GM21576 (cell line): ENCODE results near the gene SLC25A28.
"Not testable (repeated sequence)": the region's sequence is repeated elsewhere in the genome, so short reads cannot be mapped to it uniquely, and the experiment has no call there.

Experiments
- ATAC-seq: cut with Tn5 transposase; IDR thresholded peaks from one replicate; pipeline ENCODE4 v1.9.1; 2021; ENCODE audit warnings: mild to moderate bottlenecking, moderate library complexity; ENCODE audit not compliant: unreplicated experiment

SLC25A28 gene

DNA sequence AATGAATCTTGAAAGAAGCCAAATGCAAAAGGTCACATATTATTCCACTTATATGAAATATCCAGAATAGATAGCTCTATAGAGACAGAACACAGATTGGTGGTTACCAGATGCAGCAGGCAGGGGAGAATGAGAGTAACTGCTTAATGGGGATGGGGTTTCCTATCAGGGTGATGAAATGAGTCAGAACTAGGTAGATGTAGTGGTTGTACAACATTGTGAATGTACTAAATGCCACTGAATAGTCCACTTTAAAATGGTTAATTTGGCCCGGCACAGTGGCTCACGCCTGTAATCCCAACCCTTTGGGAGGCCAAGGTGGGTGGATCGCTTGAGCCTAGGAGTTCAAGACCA, 9.4 kb upstream of the SLC25A28 start:
- ATAC-seq, result no peak

DNA sequence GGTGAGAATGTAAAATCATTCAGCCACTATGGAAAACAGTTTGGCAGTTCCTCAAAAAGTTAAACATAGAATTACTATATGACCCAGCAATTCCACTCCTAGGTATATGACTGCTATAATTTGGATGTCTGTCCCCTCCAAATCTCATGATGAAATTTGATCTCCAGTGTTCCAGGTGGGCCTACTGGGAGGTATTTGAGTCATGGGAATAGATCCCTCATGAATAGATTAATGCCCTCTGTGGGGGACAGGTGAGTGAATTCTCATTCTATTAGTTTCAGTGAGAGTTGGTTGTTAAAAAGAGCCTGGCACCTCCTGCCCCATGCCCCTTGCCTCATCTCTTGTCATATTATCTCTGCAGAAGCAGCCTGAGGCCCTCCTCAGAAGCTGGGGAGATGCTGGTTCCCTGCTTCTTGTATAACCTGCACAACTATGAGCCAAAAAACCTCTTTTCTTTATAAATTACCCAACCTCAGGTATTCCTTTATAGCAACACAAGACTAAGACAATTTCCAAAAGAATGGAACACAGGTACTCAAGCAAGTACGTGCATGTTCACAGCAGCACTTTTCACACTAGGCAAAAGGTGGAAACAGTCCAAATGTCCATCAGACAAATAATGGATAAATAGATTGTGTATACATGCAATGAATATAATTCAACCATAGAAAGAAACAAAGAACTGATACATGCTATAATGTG, 8.8 kb upstream of the SLC25A28 start:
- no peak for ATAC-seq

DNA sequence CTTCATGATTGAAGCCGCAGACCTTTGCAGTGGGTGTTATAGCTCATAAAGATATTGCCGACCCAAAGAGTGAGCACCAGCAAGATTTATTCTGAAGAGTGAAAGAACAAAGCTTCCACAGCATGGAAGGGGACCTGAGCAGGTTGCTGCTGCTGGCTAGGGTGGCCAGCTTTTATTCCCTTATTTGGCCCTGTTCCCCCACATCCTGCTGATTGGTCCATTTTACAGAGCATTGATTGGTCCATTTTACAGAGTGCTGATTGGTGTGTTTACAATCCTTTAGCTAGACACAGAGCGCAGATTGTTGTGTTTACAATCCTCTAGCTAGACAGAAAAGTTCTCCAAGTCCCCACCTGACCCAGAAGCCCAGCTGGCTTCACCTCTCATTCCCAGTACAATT, 4.9 kb upstream of the SLC25A28 start:
- not testable (repeated sequence) for ATAC-seq

DNA sequence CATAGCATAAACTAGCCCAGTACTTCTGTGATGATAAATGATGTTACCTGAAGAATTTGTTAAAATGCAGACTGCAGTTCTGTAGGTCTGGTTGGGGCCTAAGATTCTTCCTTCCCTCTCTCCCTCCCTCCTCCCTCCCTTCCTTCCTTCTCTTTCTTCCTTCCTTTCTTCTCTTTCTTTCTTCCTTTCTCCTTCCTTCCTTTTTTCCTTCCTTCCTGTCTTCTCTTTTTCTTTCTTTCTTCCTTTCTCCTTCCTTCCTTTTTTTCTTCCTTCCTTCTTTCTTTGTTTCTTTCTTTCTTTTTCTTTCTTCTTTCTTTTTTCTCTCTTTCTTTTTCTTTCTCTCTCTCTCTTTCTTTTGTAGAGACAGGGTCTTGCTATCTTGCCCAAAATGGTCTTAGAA, 3.7 kb upstream of the SLC25A28 start:
- no peak for ATAC-seq

DNA sequence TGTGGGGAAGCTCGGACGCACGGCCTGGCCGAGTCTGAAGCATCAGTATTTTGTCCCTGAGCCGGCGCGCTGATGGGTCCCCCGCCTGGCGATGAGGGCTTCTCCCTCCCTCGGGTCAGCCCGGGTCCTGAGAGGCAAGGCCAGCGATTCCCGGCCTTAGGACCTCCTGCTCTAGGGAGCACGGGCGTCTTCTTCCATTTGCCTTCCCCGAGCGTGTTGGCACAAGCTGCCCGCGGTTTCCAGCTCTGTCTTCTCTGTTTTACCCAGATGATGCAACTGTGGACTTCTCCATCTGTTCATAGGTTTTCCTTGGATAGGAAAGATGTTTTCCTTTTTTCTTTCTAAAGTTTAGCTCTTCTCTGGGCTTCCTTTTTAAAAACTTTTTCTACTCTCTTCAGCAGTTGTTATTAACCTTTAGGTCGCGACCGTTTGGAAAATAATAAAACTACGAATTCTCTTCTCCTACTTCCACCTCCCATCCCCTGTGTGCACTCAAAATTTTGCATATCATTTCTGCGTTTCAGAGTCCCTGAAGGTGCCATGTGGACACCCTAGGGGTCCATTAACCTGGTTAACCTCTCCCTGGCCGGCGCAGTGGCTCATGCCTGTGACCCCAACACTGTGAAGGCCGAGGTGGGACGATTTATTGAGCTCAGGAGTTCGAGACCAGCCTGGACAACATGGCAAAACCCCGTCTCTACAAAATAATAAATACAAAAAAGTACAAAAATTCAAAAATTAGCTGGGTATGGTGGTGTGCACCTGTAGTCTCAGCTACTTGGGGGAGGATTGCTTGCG, 1.4 kb upstream of the SLC25A28 start:
- no peak for ATAC-seq

DNA sequence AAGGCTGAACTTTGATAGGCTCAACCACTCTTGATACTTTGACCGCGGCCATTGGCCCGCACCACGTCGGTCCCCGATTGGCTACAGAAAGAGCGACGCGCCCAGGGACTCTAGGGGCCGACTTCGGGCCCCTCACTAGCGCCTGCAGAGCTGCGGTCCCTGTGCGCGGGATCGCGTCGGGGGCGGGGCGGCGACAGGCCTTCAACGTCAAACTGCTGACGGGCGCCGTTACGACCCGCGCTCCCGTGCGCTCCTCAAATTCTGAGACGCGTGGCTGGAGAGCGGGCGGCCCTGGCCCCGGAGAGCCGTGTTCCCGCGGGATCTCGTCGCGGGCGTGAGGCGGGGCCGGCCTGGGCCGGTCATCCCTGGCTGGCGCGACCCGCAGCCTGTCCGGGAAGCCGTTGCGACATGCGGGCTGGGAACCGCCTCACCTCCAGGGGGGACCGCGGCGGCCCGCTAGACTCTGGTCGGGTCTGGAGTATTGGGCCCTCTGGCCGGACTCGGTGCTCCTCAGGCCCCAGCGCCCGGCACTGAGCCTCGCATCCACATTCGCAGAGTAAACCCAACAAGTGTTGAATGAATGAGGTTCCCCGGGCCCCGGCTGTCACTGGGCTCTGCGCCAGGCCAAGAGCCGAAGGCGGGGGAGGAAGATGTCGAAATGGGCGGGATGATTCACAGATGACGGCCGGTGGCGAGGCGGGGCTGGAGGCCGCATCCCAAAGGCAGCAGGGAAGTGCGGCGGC, 643 bp upstream of the SLC25A28 start:
- ATAC-seq, result peak; percentile 87

DNA sequence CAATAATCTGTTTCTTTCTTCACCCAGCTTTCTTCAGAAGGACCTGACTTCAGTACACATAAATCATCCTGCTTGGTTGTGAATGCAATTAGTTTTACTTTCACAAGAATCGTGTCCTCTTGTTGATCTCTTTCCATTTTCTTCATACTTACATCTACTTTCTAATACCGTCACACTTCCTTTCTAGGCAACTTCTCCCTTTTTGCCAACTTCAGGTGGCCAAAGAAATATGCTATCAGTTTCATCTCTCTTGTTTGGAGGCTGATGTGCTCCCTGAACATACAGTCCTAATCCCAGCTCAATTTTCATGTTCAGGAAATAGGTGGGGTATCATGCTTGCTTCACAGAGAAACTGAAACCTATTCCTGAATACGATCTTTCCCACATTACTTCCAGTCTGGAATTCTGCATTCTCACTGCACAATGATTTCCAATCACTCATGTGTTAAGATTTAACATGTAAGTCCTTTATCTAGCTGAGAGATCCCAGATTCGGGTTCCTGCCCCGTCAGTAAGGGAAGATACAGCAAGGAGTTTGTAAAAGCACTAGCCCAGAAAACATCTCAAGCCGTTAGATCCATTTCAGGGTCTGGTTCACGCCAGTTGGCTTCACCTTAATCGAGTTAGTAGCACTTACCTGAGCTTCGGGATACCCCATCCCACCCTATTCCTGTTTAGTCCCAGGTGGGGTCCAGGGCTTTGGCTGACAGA, 994 bp downstream of the SLC25A28 start:
- ATAC-seq, result no peak

DNA sequence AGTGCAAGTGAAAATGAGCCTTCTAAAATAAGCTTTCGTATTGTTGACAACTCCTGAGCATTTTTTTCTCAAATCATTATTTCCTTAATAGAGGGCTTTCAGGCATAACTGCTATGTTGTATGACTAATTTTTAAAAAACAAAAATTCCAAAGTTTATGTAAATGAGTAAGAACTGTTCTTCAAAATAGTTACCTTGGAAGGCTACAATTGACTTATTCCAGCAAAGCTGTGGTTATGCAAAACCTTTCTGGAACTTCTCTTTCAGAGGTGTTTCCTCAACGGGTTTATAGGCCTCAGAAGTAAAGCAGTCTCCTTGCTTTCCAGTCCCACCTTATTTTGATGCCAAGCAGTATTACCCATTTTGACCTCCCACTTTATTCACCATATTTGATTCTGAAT, 2.5 kb downstream of the SLC25A28 start:
- no peak for ATAC-seq

DNA sequence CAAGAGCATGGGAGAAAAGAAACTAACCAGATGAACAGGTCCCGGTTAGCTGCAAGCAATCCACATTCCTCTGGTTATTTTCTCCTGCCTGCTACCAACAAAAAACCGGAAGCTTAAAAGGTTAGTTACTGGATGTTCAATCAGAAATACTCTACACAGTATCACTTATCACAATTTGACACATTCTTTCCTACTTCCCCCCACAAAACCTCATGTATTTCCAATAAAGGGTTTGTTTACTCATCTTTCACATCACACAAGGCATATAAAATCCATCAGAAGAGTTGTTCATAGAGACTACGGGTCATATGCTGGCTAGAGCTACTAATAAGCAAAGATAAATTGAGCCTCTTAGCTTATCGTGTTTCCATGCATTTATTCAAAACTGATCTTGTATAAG, 4.8 kb downstream of the SLC25A28 start:
- ATAC-seq, result no peak

DNA sequence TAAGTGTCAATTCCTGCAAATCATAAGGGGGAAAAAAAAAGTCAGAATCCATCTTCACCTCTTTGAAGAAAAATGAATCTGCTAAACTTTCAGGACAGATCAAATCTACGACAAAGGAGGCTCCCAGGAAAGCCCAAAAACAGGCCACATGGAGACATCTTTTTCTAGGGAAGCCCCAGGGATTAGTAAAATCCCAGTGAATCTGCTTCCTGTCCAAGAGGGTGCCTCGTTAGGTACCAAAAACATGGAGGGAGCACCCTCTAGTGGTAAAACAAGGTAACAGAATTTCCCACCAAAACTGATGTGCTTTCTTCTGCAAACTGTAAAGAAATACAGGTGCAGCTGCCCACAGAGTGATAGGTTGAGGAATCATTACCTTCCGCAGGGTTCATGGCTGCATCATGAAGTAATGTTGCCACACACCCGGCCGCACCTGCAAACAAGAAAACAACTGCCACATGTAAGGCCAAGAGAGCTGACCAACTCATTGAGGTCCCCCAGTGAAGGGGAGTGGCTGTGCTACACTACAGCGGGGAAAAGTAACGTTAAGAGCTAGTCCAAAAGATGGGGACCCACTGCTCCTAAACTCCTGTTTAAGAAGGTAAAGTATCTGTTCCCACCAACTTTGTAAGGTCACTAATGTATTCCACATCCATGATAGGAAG, 7.9 kb downstream of the SLC25A28 start:
- no peak for ATAC-seq

DNA sequence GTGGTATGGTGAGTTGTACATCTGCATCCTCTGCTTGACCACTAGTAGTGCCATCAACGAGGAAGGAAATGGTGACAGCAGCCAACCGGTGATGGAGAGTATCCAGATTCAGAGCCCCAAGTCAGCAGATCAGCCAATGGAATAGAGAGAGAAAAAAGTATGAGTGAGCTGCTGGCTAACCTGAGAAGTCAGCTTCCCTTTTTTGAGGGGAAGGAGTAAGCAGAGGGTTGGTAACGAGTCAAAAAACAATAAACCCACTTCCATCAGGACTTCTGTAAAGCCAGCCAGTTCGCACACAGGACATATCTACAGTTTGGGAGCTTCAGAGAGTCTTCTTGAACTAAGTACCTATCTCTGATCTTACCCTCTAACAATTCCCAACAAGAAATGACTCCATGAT, 8.9 kb downstream of the SLC25A28 start:
- ATAC-seq, result no peak

DNA sequence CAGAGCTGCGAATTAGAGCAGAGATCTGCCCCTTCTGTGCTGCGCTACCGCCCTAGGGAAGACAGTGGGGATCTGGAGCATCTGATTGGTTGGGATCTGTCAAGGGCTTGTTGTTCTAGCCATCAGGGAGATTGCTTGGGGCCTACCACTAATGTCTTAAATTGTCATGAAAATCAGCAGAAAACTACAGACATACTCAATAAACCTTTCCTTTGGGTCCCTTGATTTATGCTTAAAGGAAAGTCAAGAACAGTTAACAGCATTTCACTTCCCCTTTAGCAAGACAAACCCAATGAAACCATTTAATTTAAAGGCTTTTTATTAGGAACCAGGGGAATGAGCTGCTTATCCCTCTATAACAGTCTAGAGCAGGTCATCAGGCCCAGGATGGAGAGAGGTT, 10.0 kb downstream of the SLC25A28 start:
- ATAC-seq, result no peak

DNA sequence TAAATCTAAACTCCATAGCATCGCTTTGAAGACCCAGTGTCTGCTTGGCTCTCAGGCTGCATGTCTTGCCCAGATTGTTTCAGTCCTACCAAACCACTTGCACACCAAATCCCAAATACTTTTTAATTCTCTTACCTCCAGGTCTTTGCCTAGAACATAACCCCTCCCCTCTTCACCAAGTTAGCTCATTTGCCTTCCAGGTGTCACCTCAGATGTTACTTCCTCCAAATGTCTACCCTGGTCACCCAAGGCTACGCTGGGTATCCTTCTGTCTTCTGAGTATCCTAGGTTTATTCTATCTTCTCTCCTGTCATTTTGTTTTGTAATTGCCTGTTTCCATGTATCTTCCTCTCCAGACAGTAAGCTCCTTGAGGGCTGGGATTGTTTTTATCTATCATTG, 11.1 kb downstream of the SLC25A28 start:
- ATAC-seq, result no peak

DNA sequence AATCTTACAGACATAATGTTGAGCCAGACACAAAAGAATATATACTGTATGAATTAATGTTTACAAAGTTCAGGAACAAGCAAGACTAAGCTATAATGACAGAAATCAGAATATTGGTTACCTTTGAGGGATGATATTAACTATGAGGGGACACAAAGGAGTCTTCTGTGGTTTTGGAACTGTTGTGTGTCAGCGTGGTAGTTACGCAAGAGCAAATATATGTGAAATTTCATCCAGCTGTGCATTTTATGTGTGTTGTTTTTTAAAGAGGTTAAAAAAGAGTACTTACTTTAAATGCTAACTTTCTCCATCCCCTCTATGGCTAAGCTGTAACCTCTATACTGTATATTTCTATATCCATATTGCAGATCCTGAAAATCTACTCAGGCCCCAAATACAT, 14.9 kb downstream of the SLC25A28 start:
- ATAC-seq, result no peak

DNA sequence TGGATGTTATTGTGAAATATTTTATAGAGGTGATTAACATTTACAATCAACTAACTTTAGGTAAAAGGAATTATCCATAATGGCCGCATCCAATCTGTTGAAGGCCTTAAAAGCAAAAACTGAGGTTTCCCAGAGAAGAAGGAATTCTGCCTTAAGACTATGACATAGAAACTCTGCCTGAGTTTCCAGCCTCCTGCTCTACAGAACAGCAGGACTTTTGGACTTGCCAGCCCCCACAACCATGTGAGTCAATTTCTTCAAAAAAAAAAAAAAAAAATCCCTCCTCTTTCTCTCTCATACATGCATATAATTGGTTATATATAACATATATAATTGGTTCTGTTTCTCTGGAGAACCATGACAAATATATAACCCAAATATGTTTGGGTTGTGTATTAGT, 15.4 kb downstream of the SLC25A28 start:
- no peak for ATAC-seq

DNA sequence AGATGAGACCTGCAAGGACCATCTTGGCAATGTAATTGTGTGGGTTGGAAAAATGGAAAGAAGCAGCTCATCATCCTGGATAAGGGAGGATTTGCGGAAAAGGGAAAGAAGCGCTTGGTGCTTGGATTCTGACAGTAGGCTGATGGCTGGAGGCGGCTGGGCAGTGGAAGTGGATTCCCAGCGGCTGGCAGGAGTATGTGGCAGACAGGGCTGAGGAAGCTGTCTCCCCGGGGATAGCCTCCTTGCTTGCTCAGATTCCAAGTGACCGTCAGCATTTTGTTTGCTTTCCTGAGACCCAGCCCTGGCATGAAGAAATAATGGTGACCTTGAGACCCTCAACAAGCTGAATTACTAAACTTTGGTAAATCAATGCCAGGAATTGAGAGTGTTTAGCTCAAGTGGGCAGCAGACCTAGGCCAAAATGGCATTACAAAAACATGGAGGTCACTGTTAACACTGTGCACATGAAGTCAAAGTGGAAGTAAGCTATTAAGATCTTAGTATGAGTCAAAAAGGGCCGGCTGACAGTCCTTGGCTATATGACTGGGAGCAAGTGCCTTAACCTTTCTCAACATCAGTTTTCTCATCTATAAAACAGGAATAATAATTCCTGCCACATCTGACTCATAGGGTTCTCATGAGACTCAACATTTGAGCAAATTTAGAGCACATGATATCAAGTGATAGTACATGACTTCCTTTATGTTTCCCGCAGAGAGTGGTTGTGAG, 21.3 kb downstream of the SLC25A28 start:
- ATAC-seq, result no peak

DNA sequence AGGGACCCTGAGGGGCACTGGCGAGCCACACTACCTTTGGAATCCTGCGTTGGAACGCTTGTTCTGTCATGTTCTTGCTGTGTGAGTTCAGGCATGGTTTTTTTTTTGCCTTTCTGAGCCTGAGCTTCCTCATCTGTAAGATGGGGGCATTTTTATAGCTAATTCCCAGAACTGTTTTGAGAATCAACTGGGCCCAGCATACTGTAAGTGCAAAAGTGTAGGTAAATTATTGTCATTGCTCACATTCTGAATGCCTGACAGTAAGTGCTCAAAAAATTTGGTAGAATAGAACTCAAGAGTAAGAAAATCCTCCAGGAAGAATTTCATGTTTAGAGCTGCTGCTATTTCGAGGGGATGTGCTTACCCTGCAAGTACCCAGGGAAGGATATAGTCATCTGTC, 22.2 kb downstream of the SLC25A28 start:
- ATAC-seq, result no peak

DNA sequence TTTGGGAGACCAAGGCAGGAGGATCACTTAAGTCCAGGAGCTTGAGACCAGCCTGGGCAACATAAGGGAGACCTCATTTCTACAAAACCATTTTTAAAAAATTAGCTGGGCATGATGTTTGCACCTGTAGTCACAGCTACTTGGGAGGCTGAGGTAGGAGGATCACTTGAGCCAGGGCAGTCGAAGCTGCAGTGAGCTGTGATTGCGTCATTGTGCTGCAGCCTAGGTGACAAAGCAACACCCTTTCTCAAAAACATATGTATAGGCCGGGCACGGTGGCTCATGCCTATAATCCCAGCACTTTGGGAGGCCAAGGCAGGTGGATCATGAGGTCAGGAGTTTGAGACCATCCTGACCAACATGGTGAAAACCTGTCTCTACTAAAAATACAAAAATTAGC, 23.5 kb downstream of the SLC25A28 start:
- ATAC-seq, result not testable (repeated sequence)

DNA sequence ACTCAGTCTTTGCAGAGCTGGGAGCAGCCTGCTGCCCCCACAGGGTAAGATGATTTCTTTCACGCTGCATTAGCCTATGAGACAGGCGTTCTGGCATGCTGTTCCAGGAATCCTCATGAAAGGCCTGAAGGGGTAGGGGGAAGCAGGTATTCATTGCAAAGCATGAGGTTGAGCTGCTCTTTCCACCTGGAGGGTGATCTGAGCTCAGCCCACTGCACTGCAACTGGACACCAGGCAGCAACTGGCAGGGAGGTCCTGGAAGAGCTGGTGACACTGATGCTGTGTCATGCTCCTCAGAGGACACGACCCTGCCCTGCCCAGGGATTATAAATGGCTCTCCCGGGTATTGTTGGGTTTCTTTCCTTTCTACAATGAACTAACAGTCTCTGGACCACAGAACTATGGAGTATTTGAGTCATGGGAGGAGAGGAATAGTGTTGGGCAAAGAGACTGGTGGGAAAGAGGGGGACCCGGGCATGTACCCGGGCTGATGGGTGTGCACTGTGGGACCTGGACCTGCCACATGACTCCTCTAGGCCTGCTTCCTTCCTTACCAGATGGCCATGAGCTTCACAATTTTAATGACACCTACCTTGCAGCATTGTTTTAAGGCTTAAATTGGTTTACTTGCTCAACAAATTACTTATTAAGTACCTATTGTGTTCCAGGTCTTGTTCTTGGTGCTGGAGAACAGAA, 24.3 kb downstream of the SLC25A28 start:
- ATAC-seq, result no peak

DNA sequence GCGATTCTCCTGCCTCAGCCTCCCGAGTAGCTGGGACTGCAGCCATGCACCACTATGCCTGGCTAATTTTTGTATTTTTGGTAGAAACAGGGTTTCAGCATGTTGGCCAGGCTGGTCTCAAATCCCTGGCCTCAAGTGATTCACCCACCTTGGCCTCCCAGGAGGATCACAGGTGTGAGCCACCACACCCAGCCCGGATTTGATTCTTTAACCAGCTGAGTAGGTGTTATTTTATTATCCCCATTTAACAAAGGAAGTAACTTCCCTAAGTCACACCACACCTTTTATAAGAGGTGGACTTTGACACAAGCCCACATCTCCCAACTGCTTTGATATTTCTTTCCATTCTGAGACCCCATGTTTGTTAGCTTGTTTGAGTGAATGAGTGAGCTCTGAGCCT, 25.0 kb downstream of the SLC25A28 start:
- ATAC-seq, result no peak
